ENCODE results near the gene DNAH9. TPM values are rescaled to one million over a fixed set of nuclear protein-coding genes. Genes with fewer than 3 reads are reported as not detected.

The DNAH9 gene
- polyA plus RNA-seq, 1 donor (not counting 4 experiments of a cell fraction or from before 2014, with no cell fraction given), result 0.42 TPM

DNA sequence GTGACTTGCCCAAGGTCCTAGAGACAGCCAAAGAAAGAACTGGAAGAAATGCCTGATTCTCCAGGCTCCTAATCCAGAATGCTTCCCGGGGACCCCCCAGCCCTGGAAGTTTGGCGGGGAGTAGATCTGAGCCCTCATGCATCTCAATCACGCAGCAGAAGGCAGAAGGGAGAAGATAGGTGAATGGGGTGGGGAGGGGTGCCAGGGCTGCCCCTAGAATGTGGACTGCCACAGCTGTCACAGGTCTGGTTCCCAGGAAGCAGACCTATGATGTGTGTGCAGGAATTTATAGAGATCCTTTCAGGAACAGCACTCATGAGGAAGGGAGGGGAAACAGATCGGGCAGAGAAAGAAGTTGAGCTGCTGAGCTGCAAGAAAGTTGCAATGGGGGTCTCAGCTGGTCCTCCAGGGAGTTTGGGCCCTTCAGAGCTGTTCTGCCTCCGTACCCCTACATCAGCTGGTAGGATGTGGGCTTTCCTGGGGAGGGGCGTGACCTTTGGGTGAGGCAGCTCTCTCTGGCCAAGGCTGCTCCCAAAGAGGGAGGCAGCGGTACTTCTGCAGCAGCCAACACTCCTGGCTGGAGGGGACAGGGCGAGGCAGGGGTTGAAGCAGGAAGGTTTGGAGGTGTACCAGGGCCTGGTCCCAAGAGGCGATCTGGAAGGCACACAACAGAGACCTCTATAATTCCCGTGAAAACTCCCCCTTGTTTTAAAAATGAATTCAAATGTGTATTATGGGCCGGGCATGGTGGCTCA lies 43.4 kb downstream of the DNAH9 start:
- Histone ChIP-seq H2AFZ (ENCODE audit: control insufficient read depth, low read length) (no peak overlapping the region), H3K9me3 (ENCODE audit: control insufficient read depth, low read depth, low read length) (no peaks in the 10 kb centered on the region), H3K9me1 (ENCODE audit: control insufficient read depth, extremely low read depth, insufficient read depth, low read length) (no peaks in the 10 kb centered on the region), H3K4me2 (ENCODE audit: control insufficient read depth, extremely low read depth, insufficient read depth, low read depth, low read length) (no peak overlapping the region), H3K4me1 (ENCODE audit: control insufficient read depth, extremely low read depth, insufficient read depth, low read length) (no peaks in the 10 kb centered on the region), H3K36me3 (ENCODE audit: control insufficient read depth in 2 of 2, extremely low read depth in 1 of 2, insufficient read depth in 2 of 2, low read length in 2 of 2) (no peaks in the 10 kb centered on the region), H3K27me3 (ENCODE audit: control insufficient read depth, extremely low read depth, insufficient read depth, low read length) (no peaks in the 10 kb centered on the region), H3K79me2 (ENCODE audit: control insufficient read depth, insufficient read depth, low read length) (no peaks in the 10 kb centered on the region), H3K27ac (ENCODE audit: control insufficient read depth, insufficient read depth, low read length) (no peak overlapping the region), H3K9ac (ENCODE audit: control insufficient read depth, extremely low read depth, insufficient read depth, low read length) (no peak overlapping the region), H3K4me3 (ENCODE audit: control insufficient read depth in 2 of 3, extremely low read depth in 1 of 3, insufficient read depth in 2 of 3, low read depth in 1 of 3, low read length in 3 of 3) (no peak overlapping the region), H4K20me1 (ENCODE audit: control insufficient read depth, extremely low read depth, insufficient read depth, low read length) (no peaks in the 10 kb centered on the region)
- dilution Hi-C loops (cut with MboI; ENCODE audit: extremely low pct_ligation_motif_present, low sequenced_read_pairs), result no loop called here
- no peak for TF ChIP-seq EZH2 (IDR thresholded peaks at IDR 0.05; ENCODE audit: low read length)
- TF ChIP-seq, protein P1, sequence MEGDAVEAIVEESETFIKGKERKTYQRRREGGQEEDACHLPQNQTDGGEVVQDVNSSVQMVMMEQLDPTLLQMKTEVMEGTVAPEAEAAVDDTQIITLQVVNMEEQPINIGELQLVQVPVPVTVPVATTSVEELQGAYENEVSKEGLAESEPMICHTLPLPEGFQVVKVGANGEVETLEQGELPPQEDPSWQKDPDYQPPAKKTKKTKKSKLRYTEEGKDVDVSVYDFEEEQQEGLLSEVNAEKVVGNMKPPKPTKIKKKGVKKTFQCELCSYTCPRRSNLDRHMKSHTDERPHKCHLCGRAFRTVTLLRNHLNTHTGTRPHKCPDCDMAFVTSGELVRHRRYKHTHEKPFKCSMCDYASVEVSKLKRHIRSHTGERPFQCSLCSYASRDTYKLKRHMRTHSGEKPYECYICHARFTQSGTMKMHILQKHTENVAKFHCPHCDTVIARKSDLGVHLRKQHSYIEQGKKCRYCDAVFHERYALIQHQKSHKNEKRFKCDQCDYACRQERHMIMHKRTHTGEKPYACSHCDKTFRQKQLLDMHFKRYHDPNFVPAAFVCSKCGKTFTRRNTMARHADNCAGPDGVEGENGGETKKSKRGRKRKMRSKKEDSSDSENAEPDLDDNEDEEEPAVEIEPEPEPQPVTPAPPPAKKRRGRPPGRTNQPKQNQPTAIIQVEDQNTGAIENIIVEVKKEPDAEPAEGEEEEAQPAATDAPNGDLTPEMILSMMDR (optimal IDR thresholded peaks at IDR 0.05 in 1 of 3, IDR thresholded peaks at IDR 0.05 in 1 of 3, conservative IDR thresholded peaks at IDR 0.05 in 1 of 3; ENCODE audit: extremely low read depth in 1 of 3, insufficient read depth in 2 of 3, low read length in 3 of 3), result no peak
- FAIRE-seq, result no peak
- no peak for DNase-seq (ENCODE audit: low read depth, low spot score)

DNA sequence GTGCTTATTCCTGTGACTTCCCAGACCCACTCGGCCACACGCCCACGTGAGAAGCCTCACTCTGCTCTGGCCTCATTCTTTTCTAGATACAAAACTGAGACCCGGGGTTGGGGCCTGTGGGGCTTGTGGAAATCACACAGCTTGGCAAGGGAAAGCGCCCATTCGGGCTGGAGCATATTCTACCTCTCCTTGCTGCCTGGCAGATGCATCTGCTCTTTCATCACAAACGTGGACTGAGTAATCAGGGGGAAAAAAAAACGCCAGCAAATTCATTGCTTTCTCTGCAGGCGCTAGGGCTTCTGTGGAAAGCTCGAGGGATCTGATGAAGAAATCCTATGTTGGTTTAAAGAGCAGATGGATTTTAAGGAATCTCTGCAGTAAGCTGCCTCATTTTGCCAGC lies 44.4 kb downstream of the DNAH9 start:
- no peak overlapping the region for H3K4me2 ChIP-seq (ENCODE audit: control insufficient read depth, extremely low read depth, insufficient read depth, low read depth, low read length)
- no peak overlapping the region for H3K9ac ChIP-seq (ENCODE audit: control insufficient read depth, extremely low read depth, insufficient read depth, low read length)
- dilution Hi-C loops (cut with MboI; ENCODE audit: extremely low pct_ligation_motif_present, low sequenced_read_pairs), result no loop called here
- no peaks in the 10 kb centered on the region for H3K79me2 ChIP-seq (ENCODE audit: control insufficient read depth, insufficient read depth, low read length)
- FAIRE-seq (no peak), DNase-seq (ENCODE audit: low read depth, low spot score) (no peak)
- H3K27me3 ChIP-seq (ENCODE audit: control insufficient read depth, extremely low read depth, insufficient read depth, low read length), result no peaks in the 10 kb centered on the region
- no peak overlapping the region for H3K4me3 ChIP-seq (ENCODE audit: control insufficient read depth in 2 of 3, extremely low read depth in 1 of 3, insufficient read depth in 2 of 3, low read depth in 1 of 3, low read length in 3 of 3)
- H3K36me3 ChIP-seq (ENCODE audit: control insufficient read depth in 2 of 2, extremely low read depth in 1 of 2, insufficient read depth in 2 of 2, low read length in 2 of 2), result no peaks in the 10 kb centered on the region
- H3K9me1 ChIP-seq (ENCODE audit: control insufficient read depth, extremely low read depth, insufficient read depth, low read length), result no peaks in the 10 kb centered on the region
- no peak overlapping the region for H3K27ac ChIP-seq (ENCODE audit: control insufficient read depth, insufficient read depth, low read length)
- H3K9me3 ChIP-seq (ENCODE audit: control insufficient read depth, low read depth, low read length), result no peaks in the 10 kb centered on the region
- no peak overlapping the region for H2AFZ ChIP-seq (ENCODE audit: control insufficient read depth, low read length)
- no peak for TF ChIP-seq EZH2 (IDR thresholded peaks at IDR 0.05; ENCODE audit: low read length)
- TF ChIP-seq, protein P1 (optimal IDR thresholded peaks at IDR 0.05 in 1 of 3, IDR thresholded peaks at IDR 0.05 in 1 of 3, conservative IDR thresholded peaks at IDR 0.05 in 1 of 3; ENCODE audit: extremely low read depth in 1 of 3, insufficient read depth in 2 of 3, low read length in 3 of 3), result no peak
- no peaks in the 10 kb centered on the region for H3K4me1 ChIP-seq (ENCODE audit: control insufficient read depth, extremely low read depth, insufficient read depth, low read length)
- H4K20me1 ChIP-seq (ENCODE audit: control insufficient read depth, extremely low read depth, insufficient read depth, low read length), result no peaks in the 10 kb centered on the region
